ENCODE data around the gene ARL6. TPM values are rescaled to one million over a fixed set of nuclear protein-coding genes. Genes with fewer than 3 reads are reported as not detected.

Gene ARL6
- total and polyA plus RNA-seq, 9 of the 15 experiments (the other 6 are each of a cell fraction or from before 2014, with no cell fraction given), result 0.91 to 2.9 (median 2.3) TPM

- H3K27me3 ChIP-seq (ENCODE audit: control insufficient read depth in 2 of 2, insufficient read depth in 2 of 2, low read length in 2 of 2), result no peaks in the 10 kb centered on the region
- H3K27ac ChIP-seq (ENCODE audit: extremely low read depth, low read depth, low read length), result no peak overlapping the region
- intact Hi-C loops (cut with micrococcal nuclease) (no loop called here), in situ Hi-C loops (cut with MboI) (no loop called here)
- no TSS peak for BruUV-seq (replicated peaks)
- WGBS (ENCODE audit: insufficient coverage, low coverage, missing lambda C conversion rate), result 0% methylated on average over 3 of the region's 3 CpGs
- no peaks in the 10 kb centered on the region for H3K36me3 ChIP-seq (ENCODE audit: control insufficient read depth, insufficient read depth, low read length)
- H2AFZ ChIP-seq (ENCODE audit: low read depth, low read length), result no peak overlapping the region
- no peaks in the 10 kb centered on the region for H4K20me1 ChIP-seq (replicated peaks; ENCODE audit: control insufficient read depth, insufficient read depth, low read length)
- H3K9ac ChIP-seq (ENCODE audit: insufficient read depth in 1 of 2, low read depth in 2 of 2, low read length in 2 of 2), result no peak overlapping the region
- H3K79me2 ChIP-seq (ENCODE audit: control insufficient read depth, insufficient read depth, low read length), result no peaks in the 10 kb centered on the region
- ATAC-seq (no peak), DNase-seq (ENCODE audit: extremely low read depth in 1 of 4, low spot score in 3 of 4) (no peak), FAIRE-seq (no peak)
- no peak overlapping the region for H3K4me2 ChIP-seq (ENCODE audit: insufficient read depth, low read length)
- no peak for TF ChIP-seq DDX20 (tag; IDR thresholded peaks at IDR 0.05; ENCODE audit: low read depth)
- TF ChIP-seq POLR2G (IDR thresholded peaks at IDR 0.05; ENCODE audit: low read depth, low read length), result no peak
- no peak for TF ChIP-seq NFYB (IDR thresholded peaks at IDR 0.05; ENCODE audit: extremely low read depth, insufficient read length)
- no peak for TF ChIP-seq ZNF232 (CRISPR knock-in tag; IDR thresholded peaks at IDR 0.05)
- H3K9me3 ChIP-seq (replicated peaks; ENCODE audit: control insufficient read depth, insufficient read depth, low read depth, low read length), result no peaks in the 10 kb centered on the region
- POLR2A ChIA-PET, result no interaction called here
- no peaks in the 10 kb centered on the region for H3K9me1 ChIP-seq (ENCODE audit: control insufficient read depth, insufficient read depth, low read length)
- no peak overlapping the region for H3K4me3 ChIP-seq
- no peaks in the 10 kb centered on the region for H3K4me1 ChIP-seq (replicated peaks in 1 of 2; ENCODE audit: control insufficient read depth in 2 of 2, insufficient read depth in 2 of 2, low read length in 2 of 2)
- CTCF ChIA-PET (ENCODE audit: low intra/inter-chr PET ratio), result no interaction called here
These were observed 84.2 kb downstream of the ARL6 start for GRCh38 chr3:97848779-97849178.

Other genes with a start within 250 kb of the ARL6 start
- 0.18 and 0.20 TPM in 2 replicates for gene CRYBG3, start 57.3 kb downstream of the ARL6 start, total RNA-seq (2014; rRNA removed)
- 0.22 and 0.33 TPM in 2 replicates for gene CRYBG3, start 57.3 kb downstream of the ARL6 start, total RNA-seq (2014; rRNA removed; fragmentation: Illumina TruSeq; extraction: Trizol)
- 0.19 and 0.33 TPM in 2 replicates for gene CRYBG3, start 57.3 kb downstream of the ARL6 start, total RNA-seq (2015; rRNA removed; fragmentation: Illumina TruSeq; extraction: Trizol)
- gene CRYBG3, start 57.3 kb downstream of the ARL6 start, total RNA-seq (2021), result 0.22 and 0.29 TPM in 2 replicates
- gene CRYBG3, start 57.3 kb downstream of the ARL6 start, polyA plus RNA-seq (2011; rRNA removed), result 0.14 and 0.72 TPM in 2 replicates
- 0.14 and 0.16 TPM in 2 replicates for gene CRYBG3, start 57.3 kb downstream of the ARL6 start, polyA plus RNA-seq (2014; fragmentation: Illumina TruSeq; extraction: Trizol)
- gene CRYBG3, start 57.3 kb downstream of the ARL6 start, polyA plus RNA-seq (2014; fragmentation: Nextera tagmentation; extraction: Ambion mirVana), result under 1 TPM; 0.08 to 0.11 TPM
- 0.08 and 0.09 TPM in 2 replicates for gene CRYBG3, start 57.3 kb downstream of the ARL6 start, polyA plus RNA-seq (2014; rRNA removed)
- gene RIOX2, start 207.7 kb downstream of the ARL6 start, total RNA-seq (2014; rRNA removed), result 25.1 and 29.8 TPM in 2 replicates
- gene RIOX2, start 207.7 kb downstream of the ARL6 start, total RNA-seq (2014; rRNA removed; fragmentation: Illumina TruSeq; extraction: Trizol), result 33.3 and 35.0 TPM in 2 replicates
- gene RIOX2, start 207.7 kb downstream of the ARL6 start, total RNA-seq (2015; rRNA removed; fragmentation: Illumina TruSeq; extraction: Trizol), result 29.3 and 33.1 TPM in 2 replicates
- gene RIOX2, start 207.7 kb downstream of the ARL6 start, total RNA-seq (2021), result 22.2 and 24.0 TPM in 2 replicates
- gene RIOX2, start 207.7 kb downstream of the ARL6 start, polyA plus RNA-seq (2011; rRNA removed), result 21.1 and 33.7 TPM in 2 replicates
- gene RIOX2, start 207.7 kb downstream of the ARL6 start, polyA plus RNA-seq (2014; fragmentation: Illumina TruSeq; extraction: Trizol), result 25.9 and 31.3 TPM in 2 replicates
- 10 to 100 TPM; 32.6 to 56.0 TPM for gene RIOX2, start 207.7 kb downstream of the ARL6 start, polyA plus RNA-seq (2014; fragmentation: Nextera tagmentation; extraction: Ambion mirVana)
- gene RIOX2, start 207.7 kb downstream of the ARL6 start, polyA plus RNA-seq (2014; rRNA removed), result 23.6 and 31.2 TPM in 2 replicates